Heart right ventricle (tissue), 16 donors: ENCODE data around the gene ADGRD2. TPM values are rescaled to one million over a fixed set of nuclear protein-coding genes. Genes with fewer than 3 reads are reported as not detected.

ENCODE experiments used
- ATAC-seq, 8 donors: fragments of 200-7000 bp; cut with Tn5 transposase; one replicate each; pipeline ENCODE4 v1.9.1; 2020; ENCODE audit warnings: mild to moderate bottlenecking in 8 of 8, moderate library complexity in 8 of 8, moderate number of reproducible peaks in 1 of 8
- DNase-seq, 2 donors: peaks; one replicate each; pipeline ENCODE4 v3.0.0-alpha.2; 2020
- H3K27ac ChIP-seq, 10 donors: fragments of 200-600 bp; sonication (generic) in 2 of 10; one replicate each; pipeline versions ENCODE4 v1.5.0 to v1.8.0; 2020 to 2022; ENCODE audit warnings: mild to moderate bottlenecking in 3 of 10
- H3K27me3 ChIP-seq, 7 donors: fragments of 200-600 bp; one replicate each; pipeline ENCODE4 v1.8.0; 2021 to 2022; ENCODE audit warnings: mild to moderate bottlenecking in 2 of 7
- H3K36me3 ChIP-seq, 9 donors: fragments of 200-600 bp; sonication (generic) in 1 of 9; one replicate each; pipeline versions ENCODE4 v1.5.0 to v1.8.0; 2020 to 2022; ENCODE audit warnings: mild to moderate bottlenecking in 2 of 9
- H3K4me1 ChIP-seq, 9 donors: fragments of 200-600 bp; sonication (generic) in 1 of 9; one replicate each; pipeline versions ENCODE4 v1.5.0 to v1.8.0; 2020 to 2022; ENCODE audit warnings: mild to moderate bottlenecking in 4 of 9
- H3K4me3 ChIP-seq, 10 donors: fragments of 200-600 bp; sonication (generic) in 2 of 10; one replicate each; pipeline versions ENCODE4 v1.5.0 to v1.8.0; 2020 to 2022; ENCODE audit warnings: mild to moderate bottlenecking in 7 of 10, moderate library complexity in 2 of 10
- H3K9me3 ChIP-seq, 11 donors: fragments of 200-600 bp in 10 of 11; sonication (generic) in 2 of 11; one replicate each; pipeline versions ENCODE4 v1.5.0 to v1.8.0; 2013 to 2022; ENCODE audit warnings: mild to moderate bottlenecking in 2 of 11, control low read depth in 1 of 11, moderate library complexity in 1 of 11
- CTCF ChIP-seq, 9 donors: fragments of 200-600 bp; sonication (generic) in 2 of 9; IDR thresholded peaks; one replicate each; pipeline versions ENCODE4 v1.5.0 to v1.8.0; 2021 to 2022; ENCODE audit warnings: antibody characterized with exemption in 9 of 9, mild to moderate bottlenecking in 5 of 9, moderate library complexity in 1 of 9
- WGBS, 2 donors: extraction: QIAGEN DNeasy Blood & Tissue Kit; methylation state at CpG; one replicate each; pipeline ENCODE4 v1.1.7; 2013; ENCODE audit warnings: inconsistent platforms in 1 of 2; 5-methylcytosine and 5-hydroxymethylcytosine counted together
- intact Hi-C, 10 donors: fragments of 100-400 bp; cut with DNase I; formaldehyde crosslinking; loops; one replicate each; pipeline versions ENCODE4 v1.11.1 to v1.14.2; 2022
- polyA plus RNA-seq, 2 donors: library from polyadenylated mRNA; stranded (reverse); fragments of 200-250 nt; gene quantifications; one replicate each; pipeline ENCODE4 v1.2.3, GENCODE V29; 2013
- total RNA-seq, 10 donors: library from RNA; stranded (reverse); fragmentation: NEBNext Ultra II Directional in 3 of 10; extraction: Animal tissue kit (Norgen Biotek cat#: 25700) in 3 of 10; gene quantifications; one replicate each; pipeline versions ENCODE4 v1.2.1 to v1.2.4, GENCODE V29; 2021 to 2023
- donor health status: Arrhythmogenic right ventricular cardiomyopathy.
- donor health status: ischemic (EF 13 %, LVEDD 7.1; RV severe dilation, severe dysfunction).
- donor health status: healthy with polysubstance abuse.
- donor health status: DM: no; HTN: yes; CAD: no.
- donor health status: DM: no; HTN: no; CAD: no.
- donor health status: ischemic (EF 25% LVEDD 6.9; RV normal size, moderate dysfunction).
- donor health status: ischemic (EF 25% LVEDD 5.7; RV mildly dilated, moderate dysfunction).
- donor health status: healthy.
- donor health status: DM: yes; HTN: yes; CAD: no.
- donor health status: Ischemic cardiomyopathy.
- donor health status: ischemic (EF 35%, LVEDD 5.7; RV mildly dilated, moderate dysfunction).
- donor health status: nonischemic (EF 11% LVEDD 7.7; RV severe dilation, severe dysfunction).
- donor health status: DM: yes; HTN: yes; CAD: no.
- donor health status: PGD.
- donor health status: ischemic (EF 29% LVEDD 5.4; RV normal size, mild dysfunction).
- donor health status: nonischemic (EF 23%, LVEDD 6.1; RV moderate dilation, normal function).

ADGRD2 gene
- total and polyA plus RNA-seq, 12 donors, result 0.03 to 0.68 TPM; not detected in 10

- Histone ChIP-seq H3K36me3 (no peaks in the 10 kb centered on the region), H3K4me3 (peak overlapping the region in 1 of 10 donors; percentile 7), H3K9me3 (no peaks in the 10 kb centered on the region), H3K27ac (no peak overlapping the region), H3K4me1 (peaks cover 0 to 16% (median 7%) of the 10 kb centered on the region in 9 donors), H3K27me3 (peaks cover 23 to 63% (median 58%) of the 10 kb centered on the region in 7 donors)
- intact Hi-C loops, result no loop called here
- 17 to 23% methylated on average over 69 of the region's 69 CpGs for WGBS, 2 donors
- ATAC-seq, result peak in 1 of 8 donors; percentile 16
- DNase-seq, result no peak
- TF ChIP-seq CTCF (IDR thresholded peaks at IDR 0.05), result no peak
Measured at GRCh38 chr9:124505006-124505900, 55.0 kb downstream of the ADGRD2 start.

GRCh38 chr9:124505901-124506346, 55.7 kb downstream of the ADGRD2 start:
- Histone ChIP-seq H3K27me3 (peaks cover 23 to 56% (median 52%) of the 10 kb centered on the region in 7 donors), H3K4me1 (peaks cover 0 to 16% (median 7%) of the 10 kb centered on the region in 9 donors), H3K4me3 (no peak overlapping the region), H3K36me3 (no peaks in the 10 kb centered on the region), H3K27ac (no peak overlapping the region), H3K9me3 (no peaks in the 10 kb centered on the region)
- ATAC-seq (no peak), DNase-seq (no peak)
- intact Hi-C loops, result no loop called here
- TF ChIP-seq CTCF (IDR thresholded peaks at IDR 0.05), result no peak
- WGBS, 2 donors, result 77 to 83% methylated on average over 19 of the region's 19 CpGs

- TF ChIP-seq CTCF (IDR thresholded peaks at IDR 0.05), result no peak
- Histone ChIP-seq H3K9me3 (no peaks in the 10 kb centered on the region), H3K27ac (no peak overlapping the region), H3K4me1 (peaks cover 0 to 16% (median 7%) of the 10 kb centered on the region in 9 donors), H3K36me3 (no peaks in the 10 kb centered on the region), H3K27me3 (peaks cover 23 to 51% (median 47%) of the 10 kb centered on the region in 7 donors), H3K4me3 (no peak overlapping the region)
- 80 to 89% methylated on average over 8 of the region's 8 CpGs for WGBS, 2 donors
- DNase-seq (no peak), ATAC-seq (no peak)
- intact Hi-C loops, result no loop called here
Measured at GRCh38 chr9:124506433-124506832, 56.2 kb downstream of the ADGRD2 start.

- 93 to 95% methylated on average over 33 to 34 of the region's 34 CpGs for WGBS, 2 donors
- no peaks in the 10 kb centered on the region for H3K36me3 ChIP-seq
- H3K9me3 ChIP-seq, result no peaks in the 10 kb centered on the region
- DNase-seq (no peak), ATAC-seq (no peak)
- no peak within 1 kb of the TSS for H3K4me3 ChIP-seq
- no peak for TF ChIP-seq CTCF (IDR thresholded peaks at IDR 0.05)
- intact Hi-C loops, result no loop called here
- H3K27me3 ChIP-seq, result peaks cover 23 to 44% (median 39%) of the 10 kb centered on the region in 7 donors
- H3K4me1 ChIP-seq, result peaks cover 0 to 18% (median 7%) of the 10 kb centered on the region in 9 donors
- no peak within 1 kb of the TSS for H3K27ac ChIP-seq
Measured at GRCh38 chr9:124506931-124507879, 57.0 kb downstream of the ADGRD2 start, which contains the start of gene NR5A1. TSS of gene NR5A1 (minus strand) at chr9:124507399. CDS start at chr9:124503395, 4,004 bp downstream.
